SJSA1 (cell line): Measurements from ENCODE around the gene STAM2. TPM values are rescaled to one million over a fixed set of nuclear protein-coding genes. Genes with fewer than 3 reads are reported as not detected.

Experiments
- total RNA-seq: library from RNA; depleted of rRNA; stranded (reverse); fragments of >200 nt; shearing (Covaris generic); gene quantifications from 2 replicates; pipeline ENCODE4 v1.2.3, GENCODE V29; 2014; rRNA removed

Gene STAM2
- total RNA-seq, 1 experiment from 2014 or later, result 50.7 TPM

Other genes starting within 250 kb of the STAM2 start
- gene CACNB4, start 76.7 kb downstream of the STAM2 start, total RNA-seq, result not detected in 2 replicates
- 4.4 and 12.9 TPM in 2 replicates for gene FMNL2, start 159.4 kb upstream of the STAM2 start, total RNA-seq